COLO668 (cell line): Measurements from ENCODE around the gene MED8.

ENCODE experiments used
- DNase-seq: peaks from one replicate; lab custom pipeline; 2025; ENCODE audit not compliant: unreplicated experiment; lab: John Stamatoyannopoulos, UW

MED8 gene

GRCh38 chr1:43363283-43363934 is 26.2 kb downstream of the MED8 start:
- no peak for DNase-seq

GRCh38 chr1:43360616-43361015 is 29.0 kb downstream of the MED8 start:
- DNase-seq, result no peak

GRCh38 chr1:43359696-43360095 is 29.9 kb downstream of the MED8 start:
- peak; percentile 34 for DNase-seq

- DNase-seq, result peak; percentile 100
Observed at GRCh38 chr1:43358746-43359693, 30.6 kb downstream of the MED8 start, which contains the start of gene CDC20. CDC20 (plus strand) TSS chr1:43358981; CDS start chr1:43359216, 235 bp downstream.

- DNase-seq, result peak; percentile 57
Observed at GRCh38 chr1:43358121-43358745, 31.4 kb downstream of the MED8 start.

GRCh38 chr1:43357251-43357650 is 32.3 kb downstream of the MED8 start:
- no peak for DNase-seq

- DNase-seq, result no peak
Observed at GRCh38 chr1:43354936-43355335, 34.7 kb downstream of the MED8 start.

- DNase-seq, result no peak
Observed at GRCh38 chr1:43354471-43354870, 35.1 kb downstream of the MED8 start.

GRCh38 chr1:43352881-43353280 is 36.7 kb downstream of the MED8 start:
- DNase-seq, result no peak

- no peak for DNase-seq
Observed at GRCh38 chr1:43352351-43352705, 37.3 kb downstream of the MED8 start.

GRCh38 chr1:43351421-43352350 is 37.9 kb downstream of the MED8 start:
- no peak for DNase-seq

- DNase-seq, result no peak
Observed at GRCh38 chr1:43350976-43351375, 38.6 kb downstream of the MED8 start.

- no peak for DNase-seq
Observed at GRCh38 chr1:43349594-43350306, 39.9 kb downstream of the MED8 start.

GRCh38 chr1:43348809-43349593 is 40.6 kb downstream of the MED8 start:
- DNase-seq, result peak; percentile 99

GRCh38 chr1:43348343-43348808 is 41.2 kb downstream of the MED8 start:
- peak; percentile 90 for DNase-seq

GRCh38 chr1:43346636-43347035 is 43.0 kb downstream of the MED8 start:
- no peak for DNase-seq

- no peak for DNase-seq
Observed at GRCh38 chr1:43345120-43345519, 44.5 kb downstream of the MED8 start.

GRCh38 chr1:43344267-43344850 is 45.2 kb downstream of the MED8 start:
- DNase-seq, result no peak

GRCh38 chr1:43340559-43340958 is 49.0 kb downstream of the MED8 start:
- DNase-seq, result no peak
